Measurements from ENCODE around the gene NCAM2.

NCAM2 gene

DNA sequence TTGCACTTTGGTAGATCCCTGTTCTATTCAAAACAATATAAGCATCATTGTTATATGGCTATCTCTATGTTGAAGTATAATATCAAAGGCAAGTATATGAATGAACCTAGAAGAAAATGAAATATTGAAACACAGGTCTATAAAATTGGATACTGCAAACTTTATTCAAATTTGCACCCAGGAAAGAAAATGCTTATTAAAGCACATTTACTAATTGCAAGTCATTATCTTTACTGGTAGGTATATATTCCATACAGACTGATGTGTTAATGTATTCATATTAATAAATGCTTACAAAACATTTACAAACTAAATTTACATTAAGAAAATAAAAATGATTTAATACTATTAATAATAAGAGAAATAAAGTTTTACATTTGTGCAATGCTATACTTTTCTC is 469.8 kb downstream of the NCAM2 start:
- no peak for DNase-seq

DNA sequence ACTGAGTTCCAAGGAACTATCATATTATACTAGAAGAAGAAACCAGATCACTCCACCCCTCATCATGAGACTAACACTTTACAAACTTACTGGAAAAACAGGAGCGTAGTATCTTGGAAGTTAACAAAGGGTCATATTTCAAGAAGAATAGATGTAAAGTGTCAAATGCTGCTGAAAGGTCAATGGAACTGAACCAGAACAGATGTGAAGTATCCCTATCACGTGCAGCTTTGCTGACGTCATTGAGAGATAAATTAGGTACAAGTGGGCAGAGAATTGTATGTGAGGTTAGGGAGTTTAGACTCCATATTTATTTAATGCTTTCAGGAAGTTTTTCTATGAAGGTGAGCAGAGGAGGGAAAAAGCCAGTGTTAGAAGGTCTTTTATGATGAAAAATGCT is 483.0 kb downstream of the NCAM2 start:
- DNase-seq, result no peak

DNA sequence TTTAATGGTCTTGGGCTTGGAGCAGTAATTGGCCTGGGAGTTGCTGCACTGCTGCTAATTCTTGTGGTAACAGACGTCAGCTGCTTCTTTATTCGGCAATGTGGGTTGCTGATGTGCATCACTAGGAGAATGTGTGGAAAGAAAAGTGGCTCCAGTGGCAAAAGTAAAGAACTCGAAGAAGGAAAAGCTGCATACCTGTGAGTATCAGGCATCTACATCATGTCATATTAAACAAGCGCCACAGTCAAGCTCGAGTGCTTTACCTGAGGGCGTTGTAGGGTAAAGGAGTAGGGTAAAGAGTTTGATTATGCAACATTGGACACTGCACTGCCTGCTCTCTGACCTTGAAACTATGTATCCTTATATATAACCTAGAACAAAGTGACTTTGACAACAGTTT is 510.6 kb downstream of the NCAM2 start:
- DNase-seq, result no peak

DNA sequence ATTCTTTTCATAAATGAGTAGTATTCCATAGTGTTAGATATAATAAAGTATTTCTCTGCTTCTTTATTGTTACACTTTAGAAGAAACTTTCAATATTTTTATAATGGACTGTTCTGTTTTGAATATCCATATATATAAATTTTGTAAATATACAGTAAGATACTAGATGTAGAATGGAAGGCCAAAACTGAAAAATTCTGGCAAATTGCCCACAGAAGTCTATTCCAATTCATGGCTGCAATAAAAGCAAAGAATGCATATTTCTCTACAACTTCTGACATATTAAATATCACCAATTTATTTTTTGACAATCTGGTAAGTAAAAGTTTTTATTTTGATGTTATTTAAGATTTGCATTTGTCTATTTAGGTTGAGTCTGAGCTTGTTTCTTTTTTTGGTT is 532.5 kb downstream of the NCAM2 start:
- no peak for DNase-seq

DNA sequence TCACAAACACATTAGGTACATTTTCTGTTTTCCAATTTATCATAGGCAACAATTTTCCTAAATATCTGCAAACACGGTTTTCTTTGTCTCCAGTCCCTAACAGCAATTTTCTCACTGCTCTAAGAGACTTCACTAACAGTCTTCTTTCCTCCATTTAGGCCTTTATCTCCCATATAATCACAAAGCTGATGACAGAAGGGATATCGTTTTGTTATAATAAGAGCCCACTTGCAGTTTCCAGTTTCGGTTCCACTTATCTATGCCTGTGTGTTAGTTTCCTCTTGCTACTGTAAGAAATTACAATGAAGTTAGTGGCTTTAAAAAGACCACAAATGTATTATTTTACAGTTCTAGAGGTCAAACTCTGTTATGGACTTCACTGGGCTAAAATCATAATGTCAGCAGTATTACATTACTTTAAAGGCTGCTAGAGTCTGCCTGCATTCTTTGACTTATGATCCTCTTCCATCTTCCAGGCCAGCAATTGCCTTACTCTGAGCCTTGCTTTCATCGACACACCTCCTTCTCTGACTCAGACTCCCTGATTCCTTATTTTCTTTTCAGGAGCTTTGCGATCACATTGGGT is 549.3 kb downstream of the NCAM2 start:
- DNase-seq, result no peak

DNA sequence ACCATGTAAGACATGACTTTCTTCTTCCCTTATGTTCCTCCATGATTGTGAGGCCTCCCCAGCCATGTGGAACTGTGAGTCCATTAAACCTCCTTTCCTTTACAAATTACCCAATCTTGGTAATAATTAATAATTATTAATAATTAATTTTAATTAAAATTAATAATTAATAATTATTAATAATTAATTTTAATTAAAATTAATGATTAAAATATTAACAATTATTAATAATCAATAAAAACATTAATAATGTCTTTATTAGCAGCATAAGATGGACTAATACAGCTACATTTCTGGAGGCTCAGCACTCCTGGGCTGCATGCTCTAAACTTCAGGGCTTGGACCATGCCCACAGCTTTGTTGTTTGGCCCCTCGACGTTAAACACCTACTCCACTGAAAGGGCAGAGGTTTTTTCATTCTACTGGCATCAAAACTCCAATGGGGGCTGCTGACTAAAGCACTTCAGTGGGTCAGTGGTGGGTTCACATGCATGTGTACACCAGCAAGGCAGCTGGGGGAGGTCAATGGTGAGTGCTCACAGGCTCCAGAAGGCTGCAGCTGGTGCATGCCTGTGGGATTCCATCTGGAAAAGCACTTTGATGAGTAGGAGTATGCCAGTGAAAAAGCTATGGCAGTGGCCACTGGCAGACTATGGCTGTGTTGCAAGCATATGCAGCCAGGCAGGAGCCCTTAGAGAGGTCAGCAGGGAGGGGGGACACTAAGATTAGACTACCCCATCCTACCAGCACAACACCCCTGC is 561.3 kb downstream of the NCAM2 start:
- DNase-seq, result no peak

Data from hematopoietic multipotent progenitor cell treated with erythropoietin and hydrocortisone succinate and interleukin-3 and kit ligand, for 6 days (in vitro differentiated cells).